ENCODE data around the gene PLCD1.

DNA sequence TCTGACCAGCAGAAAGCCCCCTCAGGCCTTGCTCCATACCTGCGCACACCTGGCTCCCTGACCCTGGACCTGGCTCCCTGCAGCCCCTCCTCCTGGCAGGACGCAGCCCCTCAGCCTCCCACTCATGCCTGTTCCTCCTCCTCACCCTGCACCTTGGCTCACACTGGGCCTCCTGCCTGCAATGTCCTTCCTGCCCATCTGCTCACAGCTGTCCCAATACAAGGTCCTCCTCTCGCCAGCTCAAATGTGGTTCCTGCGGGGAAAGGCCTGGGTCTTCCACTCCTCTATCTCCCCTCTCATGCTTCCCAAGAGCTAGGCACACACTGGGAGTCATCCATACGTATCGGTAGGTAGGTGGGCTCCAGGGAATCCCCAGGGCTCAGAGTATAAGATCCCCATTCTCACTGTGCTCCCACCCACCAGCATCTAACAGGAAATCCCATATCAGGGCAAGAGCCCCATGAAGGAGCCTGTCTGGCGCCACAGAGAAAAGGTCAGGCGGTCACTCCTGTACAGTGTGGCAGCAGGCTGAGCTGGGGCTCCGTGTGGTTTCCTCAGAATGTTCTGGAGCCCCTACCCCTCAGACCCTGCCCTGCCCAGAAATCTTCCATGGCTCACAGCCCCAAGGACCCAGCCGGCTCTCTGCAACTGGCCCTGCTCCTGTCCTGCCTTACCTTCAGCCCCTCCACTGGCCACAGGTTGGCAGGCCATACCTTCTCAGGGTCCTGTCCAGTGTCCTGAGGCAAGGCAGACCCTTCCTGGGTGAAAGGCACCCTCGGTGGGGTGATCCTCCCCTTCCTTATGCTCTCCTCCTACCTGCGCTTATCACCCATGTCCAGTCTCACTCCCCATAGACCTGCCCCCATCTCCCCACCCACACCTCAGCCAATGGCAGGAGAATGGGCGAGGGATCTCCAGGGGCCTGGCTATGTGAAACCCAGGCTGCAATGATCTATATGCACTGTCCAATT is 10.9 kb downstream of the PLCD1 start:
- TF ChIP-seq, protein P1, sequence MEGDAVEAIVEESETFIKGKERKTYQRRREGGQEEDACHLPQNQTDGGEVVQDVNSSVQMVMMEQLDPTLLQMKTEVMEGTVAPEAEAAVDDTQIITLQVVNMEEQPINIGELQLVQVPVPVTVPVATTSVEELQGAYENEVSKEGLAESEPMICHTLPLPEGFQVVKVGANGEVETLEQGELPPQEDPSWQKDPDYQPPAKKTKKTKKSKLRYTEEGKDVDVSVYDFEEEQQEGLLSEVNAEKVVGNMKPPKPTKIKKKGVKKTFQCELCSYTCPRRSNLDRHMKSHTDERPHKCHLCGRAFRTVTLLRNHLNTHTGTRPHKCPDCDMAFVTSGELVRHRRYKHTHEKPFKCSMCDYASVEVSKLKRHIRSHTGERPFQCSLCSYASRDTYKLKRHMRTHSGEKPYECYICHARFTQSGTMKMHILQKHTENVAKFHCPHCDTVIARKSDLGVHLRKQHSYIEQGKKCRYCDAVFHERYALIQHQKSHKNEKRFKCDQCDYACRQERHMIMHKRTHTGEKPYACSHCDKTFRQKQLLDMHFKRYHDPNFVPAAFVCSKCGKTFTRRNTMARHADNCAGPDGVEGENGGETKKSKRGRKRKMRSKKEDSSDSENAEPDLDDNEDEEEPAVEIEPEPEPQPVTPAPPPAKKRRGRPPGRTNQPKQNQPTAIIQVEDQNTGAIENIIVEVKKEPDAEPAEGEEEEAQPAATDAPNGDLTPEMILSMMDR (IDR thresholded peaks at IDR 0.05), result no peak
- peak in 1 of 2 donors; percentile 22 for TF ChIP-seq POLR2A (IDR thresholded peaks at IDR 0.05)

All from gastroesophageal sphincter (tissue), 3 donors.